GM20000 (cell line): Measurements from ENCODE around the gene PLPP4.

Experiments used
- DNase-seq: peaks from one replicate; pipeline ENCODE4 v3.0.0; 2012; ENCODE audit warnings: low spot score
- TF ChIP-seq, protein P1 (sequence below): IDR thresholded peaks from 2 replicates; pipeline ENCODE4 v1.5.1; 2012; ENCODE audit warnings: mild to moderate bottlenecking, control low read depth; ENCODE audit errors: extremely low read depth, missing control alignments

PLPP4 gene

DNA sequence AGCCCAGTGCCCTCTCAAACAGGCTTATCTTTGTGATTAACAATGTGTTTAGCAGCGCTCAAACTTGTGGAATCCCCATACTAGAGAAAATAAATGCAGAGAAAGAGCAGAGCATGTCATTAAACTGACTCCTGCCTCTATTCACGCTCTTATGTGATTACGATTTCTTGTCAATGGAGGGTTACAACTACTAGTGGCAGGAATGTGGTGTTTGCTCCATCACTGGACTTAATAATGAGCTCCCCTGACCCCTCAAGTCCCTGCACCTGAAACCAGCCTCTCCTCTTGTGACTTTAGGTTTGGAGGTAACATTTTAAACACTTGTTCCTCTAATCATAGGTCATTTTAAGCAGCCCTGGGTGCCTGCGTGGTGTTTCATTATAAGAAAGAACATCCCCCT lies 121.9 kb downstream of the PLPP4 start:
- DNase-seq: no peak
- TF ChIP-seq, protein P1, sequence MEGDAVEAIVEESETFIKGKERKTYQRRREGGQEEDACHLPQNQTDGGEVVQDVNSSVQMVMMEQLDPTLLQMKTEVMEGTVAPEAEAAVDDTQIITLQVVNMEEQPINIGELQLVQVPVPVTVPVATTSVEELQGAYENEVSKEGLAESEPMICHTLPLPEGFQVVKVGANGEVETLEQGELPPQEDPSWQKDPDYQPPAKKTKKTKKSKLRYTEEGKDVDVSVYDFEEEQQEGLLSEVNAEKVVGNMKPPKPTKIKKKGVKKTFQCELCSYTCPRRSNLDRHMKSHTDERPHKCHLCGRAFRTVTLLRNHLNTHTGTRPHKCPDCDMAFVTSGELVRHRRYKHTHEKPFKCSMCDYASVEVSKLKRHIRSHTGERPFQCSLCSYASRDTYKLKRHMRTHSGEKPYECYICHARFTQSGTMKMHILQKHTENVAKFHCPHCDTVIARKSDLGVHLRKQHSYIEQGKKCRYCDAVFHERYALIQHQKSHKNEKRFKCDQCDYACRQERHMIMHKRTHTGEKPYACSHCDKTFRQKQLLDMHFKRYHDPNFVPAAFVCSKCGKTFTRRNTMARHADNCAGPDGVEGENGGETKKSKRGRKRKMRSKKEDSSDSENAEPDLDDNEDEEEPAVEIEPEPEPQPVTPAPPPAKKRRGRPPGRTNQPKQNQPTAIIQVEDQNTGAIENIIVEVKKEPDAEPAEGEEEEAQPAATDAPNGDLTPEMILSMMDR: no peak

DNA sequence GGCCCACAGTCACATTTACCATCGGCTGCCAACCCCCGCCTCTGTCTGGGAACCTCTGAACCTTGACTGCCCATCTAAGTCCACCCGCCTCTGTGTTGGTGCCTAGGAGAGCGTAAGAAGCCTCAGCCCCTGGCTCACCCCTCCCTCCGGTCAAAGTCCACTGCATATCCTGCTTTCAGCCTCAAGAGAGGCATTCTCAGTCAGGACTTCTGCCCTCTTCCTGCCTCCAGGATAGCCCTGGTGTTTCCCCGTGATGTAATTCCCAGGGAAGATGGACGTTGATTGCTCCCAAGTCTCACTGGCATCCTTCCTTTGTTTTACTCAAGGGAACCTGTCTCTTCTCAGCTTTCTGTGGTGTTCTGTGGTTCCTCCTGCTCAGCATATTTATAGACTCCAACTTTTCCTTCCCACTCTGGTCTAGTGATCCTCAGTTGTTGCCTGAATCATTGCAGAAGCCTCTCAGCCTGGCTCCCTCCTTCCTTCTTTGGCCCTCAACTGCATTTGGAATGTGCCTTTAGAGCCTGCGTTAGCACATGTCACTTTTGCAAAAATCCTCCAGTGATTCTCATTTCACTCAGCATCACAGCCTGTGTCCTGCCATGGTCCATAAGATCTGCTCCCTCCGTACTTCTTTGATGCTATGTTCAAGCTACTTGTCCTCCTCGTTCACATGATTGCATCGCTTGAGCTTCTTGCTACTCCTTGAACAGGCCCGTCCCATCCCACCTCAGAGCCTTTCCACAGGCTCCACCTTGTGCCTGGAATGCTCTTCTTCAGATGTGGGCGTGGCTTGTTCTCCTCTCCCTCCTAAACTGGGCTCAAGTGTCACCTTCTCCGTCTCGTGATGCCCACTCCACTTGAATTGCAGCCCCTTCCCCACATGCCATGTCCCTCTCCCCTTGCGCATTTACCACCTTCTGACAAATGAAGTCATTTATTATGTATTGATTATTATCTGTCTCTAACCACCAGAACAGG lies 124.2 kb downstream of the PLPP4 start:
- TF ChIP-seq, protein P1: no peak
- DNase-seq: no peak

DNA sequence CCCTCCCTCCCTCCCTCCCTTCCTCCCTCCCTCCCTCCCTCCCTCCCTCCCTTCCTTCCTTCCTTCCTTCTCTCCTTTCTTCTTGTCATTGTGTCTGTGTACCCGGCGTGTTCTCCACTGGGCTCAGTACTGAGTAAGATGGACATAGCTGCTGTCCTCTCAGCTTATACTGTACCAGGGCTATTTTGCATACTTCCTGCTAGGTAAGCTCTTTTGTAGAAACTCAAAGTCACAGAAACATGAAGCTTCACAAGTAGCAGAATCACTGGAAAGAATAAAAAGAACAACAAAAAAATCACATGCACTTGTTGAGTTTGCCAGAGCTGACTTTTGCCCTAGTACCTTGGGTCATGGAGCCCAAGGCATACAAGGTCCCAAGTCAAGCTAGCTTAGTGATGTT lies 125.7 kb downstream of the PLPP4 start:
- DNase-seq: no peak
- TF ChIP-seq, protein P1: no peak

DNA sequence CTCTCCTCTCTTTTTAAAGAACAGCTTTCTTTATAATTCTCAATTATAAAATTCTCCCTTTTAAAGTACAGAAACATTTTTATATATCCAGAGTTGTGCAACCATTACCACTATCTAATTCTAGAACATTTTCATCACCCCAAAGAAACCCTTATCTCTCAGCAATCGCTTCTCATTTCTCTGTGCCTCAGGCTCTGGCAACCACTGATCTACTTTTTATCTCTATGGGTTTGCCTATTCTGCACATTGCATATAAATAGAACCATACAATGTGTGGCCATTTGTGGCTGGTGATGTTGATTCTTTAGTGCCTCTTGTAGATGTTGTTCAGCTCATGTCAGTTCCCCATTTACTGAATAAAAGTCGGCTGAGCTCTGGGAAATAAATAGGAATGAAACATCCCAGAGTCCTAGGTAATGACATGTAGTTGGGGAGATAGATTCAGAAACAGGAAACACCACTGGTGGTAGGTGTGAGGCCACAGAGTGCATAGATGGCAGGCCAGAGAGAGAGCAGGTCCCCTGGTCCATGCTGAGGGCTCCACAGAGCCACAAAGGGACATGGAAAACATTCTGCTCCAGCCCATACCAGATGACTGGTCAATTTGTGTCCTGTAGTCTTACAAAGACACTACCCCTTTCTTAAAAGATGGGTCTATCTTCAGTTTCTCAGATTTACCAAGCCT lies 126.5 kb downstream of the PLPP4 start:
- DNase-seq: no peak

DNA sequence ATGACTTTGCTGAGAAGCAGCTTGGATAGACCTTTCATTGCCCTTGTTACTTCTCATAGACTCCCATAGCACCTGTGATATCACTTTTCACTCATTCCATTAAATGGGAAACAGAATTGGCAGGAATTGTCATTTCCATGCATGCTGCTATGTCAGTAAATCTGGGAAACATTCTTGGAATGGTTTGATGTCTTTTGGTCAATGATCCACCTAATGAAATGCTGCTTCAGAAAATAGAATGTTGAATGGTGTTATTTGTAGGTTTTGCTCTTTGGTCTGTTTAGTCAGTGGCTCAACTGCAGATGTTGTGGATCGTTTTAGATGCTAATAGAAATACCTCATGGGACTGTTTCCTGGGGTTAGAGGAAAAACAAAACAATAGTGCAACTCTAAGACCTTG lies 127.8 kb downstream of the PLPP4 start:
- TF ChIP-seq, protein P1: no peak
- DNase-seq: no peak

More for the DNA sequence above, 126.5 kb downstream of the PLPP4 start:
- TF ChIP-seq, protein P1: no peak

DNA sequence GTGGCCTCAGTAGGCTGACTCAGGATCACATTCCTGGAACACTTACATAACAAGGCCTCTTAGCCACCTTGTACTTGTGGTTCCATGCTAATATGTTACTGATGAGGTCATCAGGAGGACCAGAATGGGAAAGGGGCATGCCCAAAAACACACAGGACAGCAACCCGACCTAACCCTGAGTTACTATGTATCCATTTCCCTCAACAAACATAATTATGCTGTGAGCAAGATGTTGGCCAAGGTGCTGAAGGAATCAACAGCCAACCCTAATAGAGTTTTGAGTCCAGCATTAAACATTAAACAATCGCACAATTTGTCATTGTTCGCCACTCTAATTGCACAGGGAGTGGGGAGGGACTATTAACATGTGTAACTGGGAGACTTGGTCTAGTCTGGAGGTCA lies 129.4 kb downstream of the PLPP4 start:
- DNase-seq: no peak
- TF ChIP-seq, protein P1: no peak

DNA sequence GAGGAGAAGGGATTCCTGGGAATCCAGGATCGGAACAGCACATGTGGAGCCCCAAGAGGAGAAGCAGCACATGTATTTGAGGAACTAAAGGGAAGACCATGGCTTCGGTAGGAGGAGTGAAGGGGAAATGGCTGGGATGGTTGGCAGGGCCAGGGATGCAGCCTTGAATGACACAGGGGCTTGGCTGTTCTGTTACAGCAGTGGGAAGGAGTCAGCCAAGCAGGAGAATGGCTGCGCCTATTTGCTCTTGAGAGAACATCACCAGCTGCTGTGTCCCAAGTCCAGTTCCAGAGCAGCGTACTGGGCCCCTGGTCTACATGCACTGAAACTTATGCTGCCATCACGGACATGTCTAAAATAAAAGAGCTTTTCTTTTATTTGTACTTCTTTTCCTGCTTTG lies 130.0 kb downstream of the PLPP4 start:
- TF ChIP-seq, protein P1: no peak
- no peak for DNase-seq
